ENCODE data around the gene ZPR1. TPM values are rescaled to one million over a fixed set of nuclear protein-coding genes. Genes with fewer than 3 reads are reported as not detected.

Gene ZPR1
- total RNA-seq, 6 experiments from 2014 or later, result 55.9 to 71.8 (median 64.4) TPM

DNA sequence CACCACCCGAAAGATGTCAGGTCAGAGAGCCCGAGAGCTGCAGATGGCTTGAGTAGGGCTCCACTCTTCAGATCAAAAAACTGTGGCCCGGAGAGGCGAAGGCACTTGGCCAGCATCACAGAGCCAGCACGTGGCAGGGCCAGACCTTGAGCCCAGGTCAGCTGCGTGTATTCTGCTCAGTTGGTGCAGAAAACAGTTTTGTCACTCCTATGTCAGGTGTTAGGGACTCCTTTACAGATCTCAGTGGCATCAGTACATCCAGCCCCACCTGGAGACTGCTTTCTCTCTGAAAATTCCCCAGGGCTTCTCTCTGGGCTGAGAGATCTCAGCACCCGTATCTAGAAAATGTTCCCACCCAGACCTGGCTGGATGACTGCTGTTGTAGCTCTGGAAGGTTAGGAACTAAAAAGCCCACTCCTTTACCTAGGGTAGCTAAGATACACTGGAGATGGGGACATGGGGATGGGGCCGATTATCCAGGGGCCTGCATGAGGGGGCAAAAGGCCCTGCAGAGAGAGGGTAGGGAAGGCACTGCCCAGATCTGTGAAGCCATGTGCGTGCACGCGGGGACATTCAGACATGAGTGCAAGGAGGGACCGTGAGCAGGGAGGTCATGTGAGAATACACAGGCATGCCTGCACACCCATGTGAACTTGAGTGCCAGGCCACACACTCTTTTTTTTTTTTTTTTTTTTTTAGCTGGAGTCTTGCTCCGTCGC lies 46.2 kb upstream of the ZPR1 start:
- Mint-ChIP-seq H3K36me3 (ENCODE audit: low read depth) (no peaks in the 10 kb centered on the region), H3K27ac (no peak overlapping the region), H3K9me3 (no peaks in the 10 kb centered on the region), H3K4me3 (no peak overlapping the region), H3K27me3 (ENCODE audit: insufficient read depth) (peaks cover 11% of the 10 kb centered on the region), H3K4me1 (ENCODE audit: low read depth) (peaks cover 10% of the 10 kb centered on the region)
- TF ChIP-seq, protein P1, sequence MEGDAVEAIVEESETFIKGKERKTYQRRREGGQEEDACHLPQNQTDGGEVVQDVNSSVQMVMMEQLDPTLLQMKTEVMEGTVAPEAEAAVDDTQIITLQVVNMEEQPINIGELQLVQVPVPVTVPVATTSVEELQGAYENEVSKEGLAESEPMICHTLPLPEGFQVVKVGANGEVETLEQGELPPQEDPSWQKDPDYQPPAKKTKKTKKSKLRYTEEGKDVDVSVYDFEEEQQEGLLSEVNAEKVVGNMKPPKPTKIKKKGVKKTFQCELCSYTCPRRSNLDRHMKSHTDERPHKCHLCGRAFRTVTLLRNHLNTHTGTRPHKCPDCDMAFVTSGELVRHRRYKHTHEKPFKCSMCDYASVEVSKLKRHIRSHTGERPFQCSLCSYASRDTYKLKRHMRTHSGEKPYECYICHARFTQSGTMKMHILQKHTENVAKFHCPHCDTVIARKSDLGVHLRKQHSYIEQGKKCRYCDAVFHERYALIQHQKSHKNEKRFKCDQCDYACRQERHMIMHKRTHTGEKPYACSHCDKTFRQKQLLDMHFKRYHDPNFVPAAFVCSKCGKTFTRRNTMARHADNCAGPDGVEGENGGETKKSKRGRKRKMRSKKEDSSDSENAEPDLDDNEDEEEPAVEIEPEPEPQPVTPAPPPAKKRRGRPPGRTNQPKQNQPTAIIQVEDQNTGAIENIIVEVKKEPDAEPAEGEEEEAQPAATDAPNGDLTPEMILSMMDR (IDR thresholded peaks at IDR 0.05), result no peak
- DNase-seq, result no peak

DNA sequence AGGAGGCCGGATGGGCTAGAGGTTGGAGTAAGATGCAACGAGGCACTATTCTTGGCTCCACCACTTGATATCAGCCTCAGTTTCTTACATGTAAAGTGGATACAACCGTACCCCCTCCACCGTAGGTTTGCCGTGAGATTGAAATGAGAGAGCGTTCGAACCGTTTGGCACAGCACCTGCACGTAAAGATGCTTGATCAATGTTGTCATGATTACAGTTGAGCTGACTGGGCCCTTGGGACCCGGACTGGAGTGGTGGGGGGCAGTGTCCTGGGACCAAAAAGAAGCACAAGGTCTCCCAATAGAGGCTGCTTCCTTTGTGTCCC lies 45.6 kb upstream of the ZPR1 start:
- no peak for DNase-seq

DNA sequence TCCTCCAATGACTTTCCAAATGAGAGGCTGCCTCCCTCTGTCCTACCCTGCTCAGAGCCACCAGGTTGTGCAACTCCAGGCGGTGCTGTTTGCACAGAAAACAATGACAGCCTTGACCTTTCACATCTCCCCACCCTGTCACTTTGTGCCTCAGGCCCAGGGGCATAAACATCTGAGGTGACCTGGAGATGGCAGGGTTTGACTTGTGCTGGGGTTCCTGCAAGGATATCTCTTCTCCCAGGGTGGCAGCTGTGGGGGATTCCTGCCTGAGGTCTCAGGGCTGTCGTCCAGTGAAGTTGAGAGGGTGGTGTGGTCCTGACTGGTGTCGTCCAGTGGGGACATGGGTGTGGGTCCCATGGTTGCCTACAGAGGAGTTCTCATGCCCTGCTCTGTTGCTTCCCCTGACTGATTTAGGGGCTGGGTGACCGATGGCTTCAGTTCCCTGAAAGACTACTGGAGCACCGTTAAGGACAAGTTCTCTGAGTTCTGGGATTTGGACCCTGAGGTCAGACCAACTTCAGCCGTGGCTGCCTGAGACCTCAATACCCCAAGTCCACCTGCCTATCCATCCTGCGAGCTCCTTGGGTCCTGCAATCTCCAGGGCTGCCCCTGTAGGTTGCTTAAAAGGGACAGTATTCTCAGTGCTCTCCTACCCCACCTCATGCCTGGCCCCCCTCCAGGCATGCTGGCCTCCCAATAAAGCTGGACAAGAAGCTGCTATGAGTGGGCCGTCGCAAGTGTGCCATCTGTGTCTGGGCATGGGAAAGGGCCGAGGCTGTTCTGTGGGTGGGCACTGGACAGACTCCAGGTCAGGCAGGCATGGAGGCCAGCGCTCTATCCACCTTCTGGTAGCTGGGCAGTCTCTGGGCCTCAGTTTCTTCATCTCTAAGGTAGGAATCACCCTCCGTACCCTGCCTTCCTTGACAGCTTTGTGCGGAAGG lies 44.8 kb upstream of the ZPR1 start:
- no peak for DNase-seq
- no peaks in the 10 kb centered on the region for H3K36me3 Mint-ChIP-seq (ENCODE audit: low read depth)
- peaks cover 8% of the 10 kb centered on the region for H3K27me3 Mint-ChIP-seq (ENCODE audit: insufficient read depth)
- H3K27ac Mint-ChIP-seq, result no peak overlapping the region
- H3K4me1 Mint-ChIP-seq (ENCODE audit: low read depth), result peaks cover 10% of the 10 kb centered on the region
- TF ChIP-seq, protein P1 (IDR thresholded peaks at IDR 0.05), result no peak
- no peaks in the 10 kb centered on the region for H3K9me3 Mint-ChIP-seq
- no peak overlapping the region for H3K4me3 Mint-ChIP-seq

More for the DNA sequence above, 45.6 kb upstream of the ZPR1 start:
- H3K4me3 Mint-ChIP-seq, result no peak overlapping the region
- no peaks in the 10 kb centered on the region for H3K36me3 Mint-ChIP-seq (ENCODE audit: low read depth)
- no peak overlapping the region for H3K27ac Mint-ChIP-seq
- TF ChIP-seq, protein P1 (IDR thresholded peaks at IDR 0.05), result no peak
- peaks cover 9% of the 10 kb centered on the region for H3K27me3 Mint-ChIP-seq (ENCODE audit: insufficient read depth)
- no peaks in the 10 kb centered on the region for H3K9me3 Mint-ChIP-seq
- H3K4me1 Mint-ChIP-seq (ENCODE audit: low read depth), result peaks cover 10% of the 10 kb centered on the region

DNA sequence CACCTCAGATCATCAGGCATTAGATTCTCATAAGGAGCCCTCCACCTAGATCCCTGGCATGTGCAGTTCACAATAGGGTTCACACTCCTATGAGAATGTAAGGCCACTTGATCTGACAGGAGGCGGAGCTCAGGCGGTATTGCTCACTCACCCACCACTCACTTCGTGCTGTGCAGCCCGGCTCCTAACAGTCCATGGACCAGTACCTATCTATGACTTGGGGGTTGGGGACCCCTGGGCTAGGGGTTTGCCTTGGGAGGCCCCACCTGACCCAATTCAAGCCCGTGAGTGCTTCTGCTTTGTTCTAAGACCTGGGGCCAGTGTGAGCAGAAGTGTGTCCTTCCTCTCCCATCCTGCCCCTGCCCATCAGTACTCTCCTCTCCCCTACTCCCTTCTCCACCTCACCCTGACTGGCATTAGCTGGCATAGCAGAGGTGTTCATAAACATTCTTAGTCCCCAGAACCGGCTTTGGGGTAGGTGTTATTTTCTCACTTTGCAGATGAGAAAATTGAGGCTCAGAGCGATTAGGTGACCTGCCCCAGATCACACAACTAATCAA lies 44.0 kb upstream of the ZPR1 start:
- H3K4me1 Mint-ChIP-seq (ENCODE audit: low read depth), result peaks cover 10% of the 10 kb centered on the region
- TF ChIP-seq, protein P1 (IDR thresholded peaks at IDR 0.05), result no peak
- H3K9me3 Mint-ChIP-seq, result no peaks in the 10 kb centered on the region
- H3K36me3 Mint-ChIP-seq (ENCODE audit: low read depth), result no peaks in the 10 kb centered on the region
- no peak overlapping the region for H3K4me3 Mint-ChIP-seq
- no peak for DNase-seq
- H3K27ac Mint-ChIP-seq, result no peak overlapping the region
- H3K27me3 Mint-ChIP-seq (ENCODE audit: insufficient read depth), result peaks cover 10% of the 10 kb centered on the region

DNA sequence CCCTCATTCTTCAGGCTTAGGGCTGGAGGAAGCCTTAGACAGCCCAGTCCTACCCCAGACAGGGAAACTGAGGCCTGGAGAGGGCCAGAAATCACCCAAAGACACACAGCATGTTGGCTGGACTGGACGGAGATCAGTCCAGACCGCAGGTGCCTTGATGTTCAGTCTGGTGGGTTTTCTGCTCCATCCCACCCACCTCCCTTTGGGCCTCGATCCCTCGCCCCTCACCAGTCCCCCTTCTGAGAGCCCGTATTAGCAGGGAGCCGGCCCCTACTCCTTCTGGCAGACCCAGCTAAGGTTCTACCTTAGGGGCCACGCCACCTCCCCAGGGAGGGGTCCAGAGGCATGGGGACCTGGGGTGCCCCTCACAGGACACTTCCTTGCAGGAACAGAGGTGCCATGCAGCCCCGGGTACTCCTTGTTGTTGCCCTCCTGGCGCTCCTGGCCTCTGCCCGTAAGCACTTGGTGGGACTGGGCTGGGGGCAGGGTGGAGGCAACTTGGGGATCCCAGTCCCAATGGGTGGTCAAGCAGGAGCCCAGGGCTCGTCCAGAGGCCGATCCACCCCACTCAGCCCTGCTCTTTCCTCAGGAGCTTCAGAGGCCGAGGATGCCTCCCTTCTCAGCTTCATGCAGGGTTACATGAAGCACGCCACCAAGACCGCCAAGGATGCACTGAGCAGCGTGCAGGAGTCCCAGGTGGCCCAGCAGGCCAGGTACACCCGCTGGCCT lies 42.5 kb upstream of the ZPR1 start:
- Mint-ChIP-seq H3K4me3 (no peak overlapping the region), H3K9me3 (no peaks in the 10 kb centered on the region), H3K27me3 (ENCODE audit: insufficient read depth) (peaks cover 9% of the 10 kb centered on the region), H3K36me3 (ENCODE audit: low read depth) (no peaks in the 10 kb centered on the region), H3K4me1 (ENCODE audit: low read depth) (peaks cover under 1% of the 10 kb centered on the region; the same call in 1 of the 2 replicates), H3K27ac (no peak overlapping the region)
- TF ChIP-seq, protein P1 (IDR thresholded peaks at IDR 0.05), result no peak
- DNase-seq, result no peak
